Hair follicular keratinocyte (primary cell): Measurements from ENCODE around the gene TAF4. TPM values are rescaled to one million over a fixed set of nuclear protein-coding genes. Genes with fewer than 3 reads are reported as not detected.

Experiments used
- total RNA-seq: library from RNA; depleted of rRNA; stranded (reverse); fragments of >200 nt; gene quantifications from 2 replicates; pipeline ENCODE4 v1.2.3, GENCODE V29; 2015

TAF4 gene, protein sequence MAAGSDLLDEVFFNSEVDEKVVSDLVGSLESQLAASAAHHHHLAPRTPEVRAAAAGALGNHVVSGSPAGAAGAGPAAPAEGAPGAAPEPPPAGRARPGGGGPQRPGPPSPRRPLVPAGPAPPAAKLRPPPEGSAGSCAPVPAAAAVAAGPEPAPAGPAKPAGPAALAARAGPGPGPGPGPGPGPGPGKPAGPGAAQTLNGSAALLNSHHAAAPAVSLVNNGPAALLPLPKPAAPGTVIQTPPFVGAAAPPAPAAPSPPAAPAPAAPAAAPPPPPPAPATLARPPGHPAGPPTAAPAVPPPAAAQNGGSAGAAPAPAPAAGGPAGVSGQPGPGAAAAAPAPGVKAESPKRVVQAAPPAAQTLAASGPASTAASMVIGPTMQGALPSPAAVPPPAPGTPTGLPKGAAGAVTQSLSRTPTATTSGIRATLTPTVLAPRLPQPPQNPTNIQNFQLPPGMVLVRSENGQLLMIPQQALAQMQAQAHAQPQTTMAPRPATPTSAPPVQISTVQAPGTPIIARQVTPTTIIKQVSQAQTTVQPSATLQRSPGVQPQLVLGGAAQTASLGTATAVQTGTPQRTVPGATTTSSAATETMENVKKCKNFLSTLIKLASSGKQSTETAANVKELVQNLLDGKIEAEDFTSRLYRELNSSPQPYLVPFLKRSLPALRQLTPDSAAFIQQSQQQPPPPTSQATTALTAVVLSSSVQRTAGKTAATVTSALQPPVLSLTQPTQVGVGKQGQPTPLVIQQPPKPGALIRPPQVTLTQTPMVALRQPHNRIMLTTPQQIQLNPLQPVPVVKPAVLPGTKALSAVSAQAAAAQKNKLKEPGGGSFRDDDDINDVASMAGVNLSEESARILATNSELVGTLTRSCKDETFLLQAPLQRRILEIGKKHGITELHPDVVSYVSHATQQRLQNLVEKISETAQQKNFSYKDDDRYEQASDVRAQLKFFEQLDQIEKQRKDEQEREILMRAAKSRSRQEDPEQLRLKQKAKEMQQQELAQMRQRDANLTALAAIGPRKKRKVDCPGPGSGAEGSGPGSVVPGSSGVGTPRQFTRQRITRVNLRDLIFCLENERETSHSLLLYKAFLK
- 4.1 and 5.4 TPM in 2 replicates for total RNA-seq

DNA sequence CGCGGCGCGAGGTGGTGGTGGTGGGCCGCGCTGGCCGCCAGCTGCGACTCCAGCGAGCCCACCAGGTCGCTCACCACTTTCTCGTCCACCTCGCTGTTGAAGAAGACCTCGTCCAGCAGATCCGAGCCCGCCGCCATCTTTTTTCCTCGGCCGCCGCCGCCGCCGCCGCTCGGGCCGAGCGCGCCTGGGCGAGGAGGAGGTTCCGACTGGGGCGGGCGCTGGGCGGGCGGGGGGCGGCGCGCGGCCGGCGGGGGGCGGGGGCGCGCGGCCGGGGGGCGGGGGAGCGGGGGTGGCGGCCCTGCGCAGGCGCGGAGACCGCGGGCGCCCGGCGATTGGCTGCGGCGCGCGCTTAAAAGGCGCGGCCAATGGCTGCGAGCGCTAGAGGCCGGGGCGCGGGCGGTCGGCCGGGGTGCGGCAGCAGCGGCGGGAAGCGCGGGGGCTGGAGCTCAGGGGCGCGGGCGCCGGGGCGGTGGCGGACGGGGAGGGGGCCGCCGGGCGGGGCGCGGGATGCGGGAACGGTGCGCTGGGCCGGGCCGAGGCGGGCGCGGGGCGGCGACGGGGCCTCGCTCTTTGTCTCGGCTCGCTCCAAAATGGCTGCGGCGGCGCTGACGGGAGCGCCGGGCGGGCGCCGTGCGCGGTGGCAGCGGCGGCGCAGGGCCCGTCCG is at the start of gene TAF4:
TSS of gene TAF4 (minus strand) at position 208 of the 665 bp plus-strand sequence. CDS start at position 137, 71 bp downstream.

Other genes starting within 250 kb of the TAF4 start
- gene LSM14B, start 56.6 kb upstream of the TAF4 start, total RNA-seq, result 17.6 and 20.8 TPM in 2 replicates
- 409 and 607 TPM in 2 replicates for gene PSMA7, start 77.5 kb upstream of the TAF4 start, total RNA-seq
- 8.5 and 11.2 TPM in 2 replicates for gene SS18L1, start 77.9 kb upstream of the TAF4 start, total RNA-seq
- gene MTG2, start 117.1 kb upstream of the TAF4 start, total RNA-seq, result 23.6 and 33.9 TPM in 2 replicates
- not detected in 2 replicates for gene HRH3, start 154.4 kb upstream of the TAF4 start, total RNA-seq
- gene OSBPL2, start 172.6 kb upstream of the TAF4 start, total RNA-seq, result 22.7 and 25.1 TPM in 2 replicates
- 193 and 288 TPM in 2 replicates for gene ADRM1, start 237.1 kb upstream of the TAF4 start, total RNA-seq